Activated CD8-positive, alpha-beta memory T cell treated with anti-CD3 and anti-CD28 coated beads, Interleukin-2, amount 50 U/mL, for 24 hours (primary cell): Measurements from ENCODE around the gene ITPRID2.

ENCODE experiments used
- DNase-seq: peaks from one replicate; pipeline ENCODE4 v3.0.0-alpha.2; 2020; ENCODE audit errors: extremely low read depth

ITPRID2 gene

DNA sequence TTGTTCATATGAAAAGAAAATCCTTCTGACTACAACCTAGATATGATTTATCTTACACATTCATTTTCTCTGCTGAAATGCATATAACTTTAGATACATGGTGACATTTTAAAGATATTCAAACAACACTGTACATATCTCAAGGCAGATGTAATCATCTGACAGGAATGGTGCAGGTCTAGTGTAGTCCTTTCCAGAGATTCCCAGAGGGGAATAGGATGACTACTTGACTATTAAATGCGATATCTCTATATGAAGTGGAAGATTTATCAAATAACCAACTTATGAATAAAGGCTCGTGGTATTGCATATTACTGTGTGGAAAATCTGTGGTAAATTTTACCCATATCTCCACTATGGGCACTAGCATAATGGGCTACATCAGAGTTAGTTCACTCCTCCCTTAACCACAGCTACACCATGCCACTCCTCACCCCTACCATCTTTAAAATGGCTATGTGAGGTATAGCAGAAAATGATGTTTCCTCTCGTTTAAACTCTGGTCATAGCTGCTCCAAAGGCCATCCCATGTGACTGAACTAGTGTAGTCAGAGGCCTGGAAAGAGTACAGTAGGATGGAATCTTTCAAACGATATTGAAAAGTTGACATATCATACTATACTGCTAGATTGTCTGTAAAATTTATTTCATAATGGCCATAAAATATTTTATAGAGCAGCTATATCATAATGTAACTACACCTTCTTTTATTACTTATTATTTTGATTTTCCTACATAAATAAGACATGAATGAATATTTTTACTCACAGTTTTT, 9.1 kb upstream of the ITPRID2 start:
- no peak for DNase-seq

DNA sequence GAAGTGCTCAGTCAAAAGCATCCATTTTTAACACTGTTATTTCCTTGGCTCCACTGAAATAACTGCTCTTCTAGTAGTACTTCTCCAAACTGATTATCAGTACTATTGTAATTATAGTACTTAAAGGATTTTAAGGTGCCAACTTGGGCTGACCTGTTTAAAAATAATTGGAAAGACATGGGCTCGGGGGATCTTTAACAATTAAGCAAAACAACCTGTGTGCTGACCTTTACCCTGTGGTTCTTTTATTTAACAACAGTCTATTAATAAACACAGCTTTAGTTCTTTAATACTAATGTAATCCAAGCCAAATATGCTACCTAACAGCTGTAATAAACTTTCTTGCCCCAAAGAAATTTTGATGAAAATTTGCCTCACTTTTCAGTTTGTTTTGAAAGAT, 6.9 kb upstream of the ITPRID2 start:
- DNase-seq, result no peak

DNA sequence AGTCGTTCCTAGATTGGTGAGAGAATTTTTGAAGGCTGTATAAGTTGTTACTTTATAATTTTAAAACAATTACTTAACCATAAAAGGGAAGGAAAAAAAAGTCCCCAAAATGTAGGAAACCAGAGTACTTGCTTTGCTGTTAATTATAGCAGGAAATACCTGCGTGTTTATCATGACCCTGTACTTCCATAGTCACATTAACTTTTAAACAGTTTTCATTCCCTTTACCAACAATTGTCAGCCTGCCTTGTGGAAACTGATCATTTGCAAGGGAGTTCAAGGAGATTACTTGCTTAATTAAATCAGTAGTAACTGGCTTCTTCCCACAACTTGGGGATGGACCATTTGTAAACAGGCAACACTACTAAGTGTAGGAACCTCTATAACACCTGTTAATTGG, 6.4 kb upstream of the ITPRID2 start:
- no peak for DNase-seq

DNA sequence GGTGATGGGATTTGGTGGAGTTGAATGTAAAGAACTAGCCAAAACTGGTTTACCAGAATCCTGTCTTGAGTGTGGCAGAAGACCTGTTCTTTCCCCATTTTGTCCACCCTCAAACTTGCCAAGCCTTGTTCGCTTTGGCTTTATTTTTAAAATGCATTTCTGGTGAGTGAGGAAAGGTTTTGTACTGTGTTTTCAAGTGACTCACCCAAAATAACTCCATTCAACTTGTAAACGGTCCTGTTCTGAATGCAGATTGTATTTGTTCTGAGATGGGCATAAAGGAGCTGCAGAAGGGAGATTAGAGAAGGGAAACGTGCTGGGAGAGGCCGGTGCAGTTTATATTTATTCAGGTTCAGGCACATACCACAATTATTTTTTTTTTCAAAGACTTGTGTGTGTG, 5.3 kb upstream of the ITPRID2 start:
- no peak for DNase-seq

DNA sequence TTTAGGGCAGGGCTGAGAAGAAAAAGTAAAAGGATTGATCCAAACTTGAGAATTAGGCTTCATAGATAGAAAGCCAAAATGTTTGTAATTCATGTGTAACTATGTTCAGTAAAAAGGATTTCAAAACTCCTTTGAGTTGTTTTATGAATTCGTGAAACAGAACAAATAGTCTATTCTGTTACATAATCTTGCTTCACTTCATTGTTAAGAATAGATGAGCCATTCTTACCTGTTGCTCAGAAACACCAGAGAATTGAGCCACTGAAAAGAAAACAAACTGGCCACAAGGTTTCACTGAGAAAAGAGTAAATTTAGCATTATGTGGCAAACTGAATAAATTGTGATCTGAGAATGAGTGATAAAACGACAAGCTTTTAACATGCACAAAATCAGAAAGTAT, 4.5 kb upstream of the ITPRID2 start:
- DNase-seq, result no peak

DNA sequence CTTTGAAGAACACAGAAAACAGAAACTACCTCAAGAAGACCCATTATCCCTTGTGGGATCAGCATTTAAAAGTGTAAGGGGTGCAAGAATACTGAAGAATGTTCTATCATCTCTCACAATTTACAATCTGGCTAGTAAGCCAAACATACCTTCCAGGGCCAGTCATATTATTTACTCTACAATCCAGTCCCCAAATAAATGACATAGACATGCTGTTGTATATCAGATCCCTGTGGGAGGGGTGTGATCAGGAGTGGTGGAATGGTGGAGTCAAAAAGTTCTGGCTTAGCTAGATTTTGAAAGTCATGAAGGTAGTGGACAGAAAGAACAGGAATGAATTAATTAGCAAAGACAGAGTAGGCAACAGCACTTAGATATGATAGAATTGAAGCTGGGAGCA, 1.8 kb upstream of the ITPRID2 start:
- DNase-seq, result no peak

DNA sequence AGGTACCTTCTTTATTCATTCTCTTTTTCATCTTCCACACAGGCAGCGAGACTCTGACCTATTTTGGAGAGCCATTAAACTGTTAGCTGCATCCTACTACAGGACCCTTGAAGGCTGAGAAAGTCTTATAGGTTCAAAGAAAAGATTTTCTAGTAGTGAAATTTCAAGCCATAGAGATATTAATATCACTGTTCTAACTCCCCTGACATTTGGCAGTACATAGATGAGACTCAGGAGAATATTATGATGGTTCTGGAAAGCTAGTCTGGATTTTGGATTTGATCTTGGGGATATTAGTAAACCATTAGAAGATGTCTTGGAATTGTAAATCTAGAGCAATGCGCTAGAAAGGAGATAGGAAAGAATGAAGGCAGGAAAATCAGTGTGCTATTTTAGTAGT, 1.3 kb upstream of the ITPRID2 start:
- DNase-seq, result no peak

DNA sequence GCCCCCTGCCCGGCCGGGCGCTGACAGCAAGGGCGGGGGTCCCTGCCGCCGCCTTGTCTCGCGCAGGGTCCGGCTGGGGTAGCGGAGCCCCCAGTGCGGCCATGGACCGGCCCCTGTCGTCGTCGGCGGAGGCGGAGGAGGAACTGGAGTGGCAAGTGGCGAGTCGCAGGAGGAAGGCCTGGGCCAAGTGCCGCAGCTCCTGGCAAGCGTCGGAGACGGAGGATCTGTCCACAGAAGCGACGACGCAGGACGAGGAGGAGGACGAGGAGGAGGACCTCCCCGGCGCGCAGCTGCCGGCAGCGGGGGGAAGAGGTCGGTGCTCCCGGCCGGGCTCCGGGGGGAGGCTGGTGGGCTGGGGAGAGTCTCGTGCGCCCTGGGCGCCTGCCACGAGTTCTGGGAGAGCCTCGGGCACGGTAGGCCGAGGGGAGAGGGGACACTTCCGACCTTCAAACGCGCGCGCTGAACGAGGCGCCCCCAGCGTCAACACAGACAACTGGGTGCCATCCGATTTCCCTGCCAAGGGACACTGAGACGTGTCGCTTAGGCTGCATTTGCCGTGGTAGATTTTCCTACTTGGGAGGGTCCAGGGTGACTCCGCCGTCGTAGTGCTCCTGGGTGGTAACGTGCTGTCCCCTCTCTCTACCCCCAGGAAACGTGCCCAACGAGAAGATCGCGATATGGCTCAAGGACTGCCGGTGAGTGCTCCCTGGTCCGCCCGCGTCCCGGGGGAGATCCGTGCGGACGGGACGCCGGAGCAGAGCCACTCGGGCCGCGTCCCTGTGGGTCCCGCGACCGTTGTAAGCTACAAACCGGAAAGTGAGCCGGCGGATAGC, 652 bp downstream of the ITPRID2 start:
- DNase-seq, result peak; percentile 2

DNA sequence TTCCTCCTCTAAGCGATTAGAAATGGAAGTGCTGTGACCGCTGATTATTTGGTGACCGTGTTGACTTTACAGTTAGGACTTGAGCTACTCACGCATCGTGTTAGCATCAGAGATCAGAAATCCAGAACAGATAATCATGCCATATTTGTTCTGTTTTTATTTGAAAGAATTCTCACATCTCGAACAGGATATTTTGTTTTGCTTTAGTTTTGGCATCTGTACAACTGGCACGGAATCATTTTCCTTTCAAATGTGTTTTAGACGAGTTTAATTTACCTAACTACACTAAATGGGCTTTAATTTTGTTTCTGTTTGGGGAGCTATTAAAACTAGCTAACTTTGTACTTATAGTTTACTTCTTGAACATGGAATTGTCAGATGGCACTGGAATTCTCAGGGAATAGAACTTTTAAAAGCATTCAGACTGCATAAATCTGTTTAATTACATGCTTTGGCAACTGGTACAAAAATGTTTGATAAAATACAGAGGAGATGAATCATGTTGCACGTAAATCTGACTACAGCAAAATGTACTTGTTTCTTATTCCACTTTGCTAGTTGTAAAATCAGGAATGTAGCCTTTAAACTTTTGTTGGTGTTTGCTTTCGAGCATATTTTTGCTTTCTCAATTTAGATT, 1.4 kb downstream of the ITPRID2 start:
- no peak for DNase-seq

DNA sequence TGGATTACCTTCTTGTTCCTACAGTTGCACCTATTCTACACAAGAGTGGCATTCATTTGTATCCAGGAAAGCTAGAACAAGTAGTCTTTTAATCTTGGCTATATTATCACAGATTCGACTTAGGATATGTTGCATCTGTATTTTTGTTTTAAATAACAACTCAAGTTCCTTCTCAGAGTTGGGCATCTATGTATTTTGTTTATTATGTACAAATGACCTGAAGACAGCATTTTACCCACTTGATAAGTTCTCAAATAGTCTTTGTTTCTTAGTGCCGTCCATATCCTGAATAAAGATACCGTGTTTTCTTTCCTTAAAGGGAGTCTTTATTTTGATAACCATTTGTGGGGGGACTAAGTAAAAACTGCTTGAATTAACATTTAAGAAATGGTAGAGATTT, 2.9 kb downstream of the ITPRID2 start:
- no peak for DNase-seq

DNA sequence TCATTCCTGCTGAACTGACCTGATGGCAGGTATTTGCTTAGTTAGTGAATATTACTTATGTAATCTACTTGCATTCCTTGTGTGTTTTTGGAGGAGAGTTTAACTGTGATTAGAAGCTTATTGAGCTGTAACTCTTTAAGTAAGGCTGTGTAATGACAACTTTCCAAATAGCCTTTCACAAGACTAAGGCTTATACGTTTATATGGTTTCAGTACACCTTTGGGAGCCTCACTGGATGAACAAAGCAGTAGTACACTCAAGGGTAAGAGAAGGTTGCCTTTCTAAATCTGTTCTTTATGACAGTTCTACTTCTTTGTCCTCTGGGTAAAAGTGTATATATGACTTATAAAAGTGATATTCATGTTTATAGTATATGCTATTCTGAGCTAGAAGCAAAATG, 4.3 kb downstream of the ITPRID2 start:
- DNase-seq, result no peak

DNA sequence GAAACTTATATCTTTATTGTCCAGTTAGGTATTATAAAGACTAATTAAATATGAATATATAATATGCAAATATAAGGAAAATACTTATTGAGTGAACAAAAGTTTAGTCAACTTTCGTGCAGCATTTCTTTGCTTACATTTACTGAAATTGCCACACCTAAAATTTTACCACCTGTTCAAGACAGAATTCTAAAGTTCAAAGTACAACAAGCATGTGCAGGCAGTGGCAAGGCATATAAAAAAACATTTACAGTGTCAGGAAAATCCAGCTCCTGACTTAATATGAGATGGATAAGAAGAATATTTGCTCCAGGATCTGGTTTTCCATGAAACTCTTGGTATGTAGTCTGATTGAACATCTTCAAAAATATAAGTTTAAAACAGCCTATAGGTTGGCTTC, 4.8 kb downstream of the ITPRID2 start:
- DNase-seq, result no peak

DNA sequence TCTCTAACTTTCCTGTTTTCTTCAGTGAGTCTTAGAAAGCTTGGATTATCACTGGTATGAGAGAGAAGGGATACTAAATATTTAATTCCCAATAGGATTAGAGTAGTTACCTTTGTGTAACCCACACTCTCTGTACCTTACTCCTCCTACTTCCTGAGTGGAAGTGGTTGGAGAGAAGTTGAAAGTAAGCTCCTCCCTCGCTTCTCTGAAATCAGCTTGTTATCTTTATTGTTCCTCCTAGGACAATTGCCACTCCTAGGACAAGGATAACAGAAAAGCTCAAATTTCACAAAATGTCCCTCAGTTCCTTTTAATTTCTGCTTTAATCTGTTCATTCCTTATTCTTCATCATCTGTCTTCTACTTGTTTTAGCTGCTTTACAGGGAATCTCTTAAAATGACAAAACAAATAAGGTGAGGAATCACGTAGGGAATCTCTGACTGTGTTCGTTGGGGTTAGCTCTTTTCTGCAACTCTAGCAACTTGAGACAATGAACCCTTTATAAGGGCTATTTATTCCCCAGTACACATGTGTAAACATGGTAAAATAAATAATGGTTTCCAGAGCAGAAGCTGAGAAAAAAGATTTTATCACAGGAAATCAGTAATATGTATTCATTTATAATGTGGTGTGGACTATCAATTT, 8.6 kb downstream of the ITPRID2 start:
- no peak for DNase-seq

DNA sequence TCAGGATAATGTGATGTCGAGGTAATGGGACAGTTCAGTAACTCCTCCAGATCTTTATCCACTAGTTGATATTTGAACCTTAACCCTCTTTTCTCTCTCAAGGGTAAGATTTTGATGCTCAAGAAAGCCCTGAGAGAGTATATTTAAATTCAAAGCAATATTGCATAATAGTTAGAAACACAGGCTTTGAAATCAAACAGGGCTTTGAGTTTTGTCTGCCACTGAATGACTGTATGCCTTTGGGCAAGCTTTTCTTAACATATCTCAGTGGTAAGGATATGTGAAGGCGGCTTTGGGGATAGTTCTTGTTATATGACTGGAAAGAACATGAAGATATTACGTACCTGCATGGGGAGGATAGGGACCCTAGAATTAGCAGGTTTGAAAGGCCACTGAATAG, 11.1 kb downstream of the ITPRID2 start:
- DNase-seq, result no peak

DNA sequence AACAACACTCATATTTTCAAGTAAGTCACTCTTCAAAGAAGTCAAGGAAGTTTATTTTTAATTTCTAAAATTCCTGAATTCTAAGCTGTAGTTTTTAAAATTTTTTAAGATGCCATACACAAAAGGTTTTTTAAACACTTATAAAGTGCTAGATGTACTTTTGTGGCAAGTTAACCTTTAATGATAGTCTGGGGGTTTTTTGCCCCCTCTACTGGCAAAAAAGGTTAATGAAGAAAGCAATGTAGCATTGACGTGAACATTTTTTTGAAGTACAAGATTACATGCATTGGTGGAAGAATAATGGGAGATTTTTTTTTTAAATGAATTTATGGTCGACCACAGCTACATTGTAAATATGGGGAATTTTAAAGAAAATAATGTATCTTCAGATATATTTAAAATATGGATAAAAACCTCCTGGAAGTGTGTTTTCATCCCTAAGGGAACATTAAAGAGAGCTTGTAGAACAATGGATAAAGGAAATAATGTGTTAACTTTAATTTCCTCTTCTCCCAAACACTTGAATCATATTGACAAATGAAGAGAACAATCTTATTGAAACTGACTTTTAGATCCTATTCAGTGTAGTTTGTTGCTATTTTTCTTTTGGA, 12.6 kb downstream of the ITPRID2 start:
- DNase-seq, result no peak

DNA sequence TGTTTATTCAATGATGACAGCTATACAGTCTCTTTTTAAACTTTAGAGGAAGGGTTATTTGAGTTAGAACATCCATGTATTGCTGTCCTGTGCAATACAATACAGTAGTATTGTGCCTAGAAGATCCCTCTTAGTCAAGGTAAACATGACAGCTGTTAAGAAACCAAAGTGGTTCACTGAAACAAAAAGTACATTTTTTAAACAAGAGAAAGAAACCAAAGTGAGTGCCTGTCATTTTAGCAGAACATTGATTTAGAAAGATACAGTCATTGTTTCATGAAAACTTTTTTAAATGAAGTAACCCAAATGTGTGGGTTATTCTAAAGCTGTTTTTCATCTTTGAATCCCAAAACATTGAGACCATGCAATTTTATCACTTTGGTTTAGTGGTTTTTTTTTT, 15.5 kb downstream of the ITPRID2 start:
- no peak for DNase-seq

DNA sequence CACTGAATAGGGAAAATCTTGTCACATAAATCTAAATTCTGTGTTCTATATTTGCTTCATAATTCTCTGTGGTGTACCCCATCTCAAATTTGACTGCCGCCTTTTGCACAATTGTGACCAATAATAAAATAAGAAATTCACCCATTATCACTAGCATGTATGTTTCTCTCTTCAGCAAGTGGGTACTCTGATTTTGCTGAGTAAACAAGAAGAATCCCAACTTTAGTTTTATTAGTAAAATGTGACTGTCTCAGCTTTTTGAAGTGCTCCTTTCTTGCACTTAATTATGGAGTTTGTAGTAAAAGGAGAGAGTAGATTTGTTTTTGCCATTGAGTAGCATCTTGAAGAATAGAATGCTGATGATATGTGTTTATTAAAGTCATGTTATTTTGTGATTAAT, 16.1 kb downstream of the ITPRID2 start:
- DNase-seq, result no peak

DNA sequence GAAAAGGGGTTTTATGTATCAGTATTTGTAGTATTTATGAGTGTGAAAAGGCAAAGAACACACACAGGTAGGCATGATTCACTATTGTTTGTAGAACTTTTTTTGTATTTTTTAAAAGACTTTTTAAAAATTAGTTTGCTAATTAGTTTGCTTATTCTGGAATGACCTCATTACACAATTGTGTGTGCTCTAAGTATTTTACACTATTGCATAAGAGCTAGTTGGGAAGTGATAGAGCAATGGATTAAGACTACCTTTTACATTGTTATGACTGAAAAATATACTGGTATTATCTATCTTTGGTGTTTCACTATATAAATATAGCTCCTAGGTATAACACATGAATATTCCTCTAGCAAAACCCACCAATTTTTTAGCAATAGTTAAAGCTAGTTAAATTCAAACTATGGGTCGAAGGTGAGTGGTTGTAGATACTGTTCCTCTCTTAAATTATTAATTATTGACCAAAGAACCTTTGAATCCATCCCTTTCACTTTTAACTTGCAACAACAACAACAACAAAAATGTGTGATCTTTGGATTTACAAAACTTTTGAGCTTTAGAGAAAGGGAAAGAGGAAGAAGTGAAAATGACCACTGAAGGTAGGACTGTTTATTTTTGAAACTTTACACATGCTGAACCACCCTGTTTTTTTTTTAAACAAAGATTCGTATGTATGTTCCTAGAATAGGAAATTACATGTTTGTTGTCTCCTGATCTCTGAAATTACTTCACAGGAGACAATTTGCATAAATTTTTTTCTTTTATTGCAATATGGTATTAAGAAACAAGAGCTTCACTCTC, 18.7 kb downstream of the ITPRID2 start:
- no peak for DNase-seq

DNA sequence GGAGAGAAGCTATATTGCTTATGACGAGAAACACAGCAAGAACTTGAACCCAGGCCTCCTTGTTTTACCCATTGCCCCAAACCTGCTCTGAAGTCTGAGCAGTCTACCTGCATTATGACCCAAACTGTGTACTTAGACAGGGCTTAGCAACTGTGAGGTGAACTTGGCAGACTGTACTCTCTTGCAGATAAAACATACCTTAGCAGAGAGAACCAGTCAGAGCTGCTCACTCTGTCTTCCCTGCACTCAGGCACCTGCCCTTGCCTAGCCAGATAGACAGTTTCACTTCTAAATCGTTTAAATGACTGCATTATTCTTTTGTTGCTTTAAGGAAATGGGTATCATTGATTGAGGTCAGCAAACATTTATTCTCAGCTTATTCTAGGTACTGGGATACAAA, 20.3 kb downstream of the ITPRID2 start:
- DNase-seq, result no peak

DNA sequence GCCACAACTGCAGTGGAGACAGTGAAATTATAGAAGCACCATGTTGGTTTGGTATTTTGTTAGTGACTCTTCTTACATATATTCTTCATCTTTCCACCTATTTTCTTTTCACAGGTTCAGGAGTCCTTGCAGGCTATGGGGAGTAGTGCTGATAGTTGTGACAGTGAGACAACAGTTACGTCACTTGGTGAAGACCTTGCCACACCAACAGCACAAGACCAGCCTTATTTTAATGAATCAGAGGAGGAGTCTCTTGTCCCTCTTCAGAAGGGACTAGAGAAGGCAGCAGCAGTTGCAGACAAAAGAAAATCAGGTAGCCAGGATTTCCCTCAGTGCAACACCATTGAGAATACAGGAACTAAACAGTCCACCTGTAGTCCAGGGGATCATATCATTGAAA, 23.6 kb downstream of the ITPRID2 start:
- DNase-seq, result no peak
